GM21786 (cell line): ENCODE measurements around the gene RPRD1A.
"Not testable (repeated sequence)": the region's sequence is repeated elsewhere in the genome, so short reads cannot be mapped to it uniquely, and the experiment has no call there.

Experiments used
- ATAC-seq: cut with Tn5 transposase; IDR thresholded peaks from one replicate; pipeline ENCODE4 v1.9.1; 2021; ENCODE audit not compliant: unreplicated experiment

RPRD1A gene

GRCh38 chr18:36078751-36079529 is 11.6 kb upstream of the RPRD1A start:
- ATAC-seq: no peak

GRCh38 chr18:36077764-36078163 is 10.4 kb upstream of the RPRD1A start:
- ATAC-seq: not testable (repeated sequence)

- ATAC-seq: peak; percentile 90
These were observed 8.7 kb upstream of the RPRD1A start for GRCh38 chr18:36075862-36076587.

- ATAC-seq: no peak
These were observed 7.1 kb upstream of the RPRD1A start for GRCh38 chr18:36074435-36074834.

DNA sequence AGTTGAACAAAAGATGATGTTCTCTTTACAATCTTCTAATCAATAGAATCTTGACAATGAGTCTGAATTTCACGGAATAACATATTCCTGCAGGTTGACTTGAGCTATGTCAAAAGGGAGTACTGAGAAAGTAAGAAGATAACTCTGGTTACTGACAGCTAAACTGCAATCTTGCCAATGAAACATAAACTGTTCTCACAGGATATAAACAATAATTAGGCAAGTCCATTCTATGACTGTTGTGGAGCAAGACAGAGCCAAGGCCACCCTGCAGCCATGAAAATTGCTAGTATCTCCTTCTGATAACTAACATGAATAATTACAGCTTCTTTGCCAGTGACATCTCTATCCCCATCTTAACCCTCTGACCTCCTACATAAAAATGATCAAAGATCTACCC is 6.3 kb upstream of the RPRD1A start:
- no peak for ATAC-seq

GRCh38 chr18:36072406-36072805 is 5.0 kb upstream of the RPRD1A start:
- not testable (repeated sequence) for ATAC-seq

DNA sequence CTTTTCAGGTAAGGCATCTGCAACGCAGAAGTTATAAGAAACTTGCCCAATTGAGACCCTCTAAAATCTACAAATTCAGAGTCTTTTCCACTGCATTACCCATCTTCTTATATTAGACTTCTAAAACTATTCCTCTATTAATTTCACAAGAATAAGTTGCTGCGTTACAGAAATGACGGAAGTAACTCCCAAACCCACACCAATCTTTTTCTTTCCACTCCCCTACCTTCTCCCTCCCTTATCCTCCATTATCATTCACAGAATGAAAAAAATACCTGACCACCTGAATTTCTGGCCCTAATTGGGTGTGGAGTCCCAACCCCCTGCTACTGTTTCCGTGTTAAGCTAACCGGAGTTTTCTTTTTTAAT is 689 bp downstream of the RPRD1A start:
- no peak for ATAC-seq

GRCh38 chr18:36066001-36066400 is 1.4 kb downstream of the RPRD1A start:
- no peak for ATAC-seq

DNA sequence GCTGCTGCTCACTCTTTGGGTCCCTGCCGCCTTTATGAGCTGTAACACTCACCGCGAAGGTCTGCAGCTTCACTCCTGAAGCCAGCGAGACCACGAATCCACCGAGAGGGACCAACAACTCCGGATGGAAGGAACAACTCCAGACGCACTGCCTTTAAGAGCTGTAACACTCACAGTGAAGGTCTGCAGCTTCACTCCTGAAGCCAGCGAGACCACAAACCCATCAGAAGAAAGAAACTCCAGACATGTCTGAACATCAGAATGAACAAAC is 2.6 kb downstream of the RPRD1A start:
- ATAC-seq: not testable (repeated sequence)

DNA sequence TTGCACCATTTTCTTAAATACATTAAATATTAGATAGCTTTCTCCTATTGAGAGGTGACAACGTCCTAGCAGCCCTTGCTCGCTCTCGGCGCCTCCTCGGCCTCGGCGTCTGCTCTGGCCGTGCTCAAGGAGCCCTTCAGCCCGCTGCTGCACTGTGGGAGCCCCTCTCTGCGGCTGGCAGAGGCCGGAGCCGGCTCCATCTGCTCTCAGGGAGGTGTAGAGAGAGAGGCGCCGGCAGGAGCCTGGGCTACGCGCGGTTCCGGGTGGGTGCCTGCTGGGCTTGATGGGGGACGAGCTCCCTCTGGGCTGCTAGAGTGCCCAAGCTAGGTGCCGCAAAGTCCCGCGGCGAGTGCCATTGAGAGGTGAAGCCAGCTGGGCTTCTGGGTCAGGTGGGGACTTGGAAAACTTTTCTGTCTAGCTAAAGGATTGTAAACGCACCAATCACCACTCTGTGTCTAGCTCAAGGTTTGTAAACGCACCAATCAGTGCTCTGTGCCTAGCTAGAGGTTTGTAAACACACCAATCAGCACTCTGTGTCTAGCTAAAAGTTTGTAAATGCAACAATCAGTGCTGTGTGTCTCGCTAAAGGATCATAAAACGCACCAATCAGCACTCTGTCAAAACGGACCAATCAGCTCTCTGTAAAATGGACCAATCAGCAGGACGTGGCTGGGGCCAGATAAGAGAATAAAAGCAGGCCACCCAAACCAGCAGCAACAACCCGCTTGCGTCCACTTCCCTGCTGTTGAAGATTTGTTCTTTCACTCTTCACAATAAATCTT is 3.1 kb downstream of the RPRD1A start:
- ATAC-seq: no peak

- ATAC-seq: no peak
These were observed 8.7 kb downstream of the RPRD1A start for GRCh38 chr18:36058674-36059073.

- no peak for ATAC-seq
These were observed 15.6 kb downstream of the RPRD1A start for GRCh38 chr18:36051760-36052159.

DNA sequence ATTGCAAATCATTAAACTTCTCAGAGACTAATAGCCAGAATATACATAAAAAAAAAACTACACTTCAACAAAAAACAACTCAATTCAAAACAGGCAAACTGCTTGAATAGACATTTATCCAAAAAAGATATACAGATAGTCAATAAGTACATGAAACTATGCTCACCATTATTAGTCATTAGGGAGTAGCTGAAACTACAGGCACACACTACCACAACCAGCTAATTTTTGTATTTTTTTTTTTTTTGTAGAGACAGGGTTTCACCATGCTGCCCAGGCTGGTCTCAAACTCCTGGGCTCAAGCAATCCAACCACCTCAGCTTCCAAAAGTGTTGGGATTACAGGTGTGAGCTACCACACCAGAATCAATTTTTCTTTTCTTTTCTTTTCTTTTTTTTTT is 16.9 kb downstream of the RPRD1A start:
- ATAC-seq: no peak

DNA sequence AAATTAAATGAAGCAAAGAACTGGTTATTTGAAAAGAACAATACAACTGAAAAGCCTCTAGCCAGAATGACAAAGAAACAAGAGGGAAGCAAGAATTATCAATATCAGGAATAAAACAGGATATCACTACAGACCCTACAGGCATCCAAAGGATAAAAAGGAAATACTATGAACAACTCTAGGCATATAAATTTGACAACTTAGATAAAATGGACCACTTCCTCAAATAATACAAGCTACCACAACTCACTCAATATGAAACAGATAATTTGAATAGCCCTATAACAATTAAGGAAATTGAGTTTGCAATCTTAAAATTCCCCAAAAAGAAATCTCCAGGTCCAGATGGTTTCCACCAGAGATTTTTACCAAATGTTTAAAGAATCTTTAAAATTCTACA is 19.8 kb downstream of the RPRD1A start:
- ATAC-seq: no peak

- no peak for ATAC-seq
These were observed 20.5 kb downstream of the RPRD1A start for GRCh38 chr18:36046898-36047297.

DNA sequence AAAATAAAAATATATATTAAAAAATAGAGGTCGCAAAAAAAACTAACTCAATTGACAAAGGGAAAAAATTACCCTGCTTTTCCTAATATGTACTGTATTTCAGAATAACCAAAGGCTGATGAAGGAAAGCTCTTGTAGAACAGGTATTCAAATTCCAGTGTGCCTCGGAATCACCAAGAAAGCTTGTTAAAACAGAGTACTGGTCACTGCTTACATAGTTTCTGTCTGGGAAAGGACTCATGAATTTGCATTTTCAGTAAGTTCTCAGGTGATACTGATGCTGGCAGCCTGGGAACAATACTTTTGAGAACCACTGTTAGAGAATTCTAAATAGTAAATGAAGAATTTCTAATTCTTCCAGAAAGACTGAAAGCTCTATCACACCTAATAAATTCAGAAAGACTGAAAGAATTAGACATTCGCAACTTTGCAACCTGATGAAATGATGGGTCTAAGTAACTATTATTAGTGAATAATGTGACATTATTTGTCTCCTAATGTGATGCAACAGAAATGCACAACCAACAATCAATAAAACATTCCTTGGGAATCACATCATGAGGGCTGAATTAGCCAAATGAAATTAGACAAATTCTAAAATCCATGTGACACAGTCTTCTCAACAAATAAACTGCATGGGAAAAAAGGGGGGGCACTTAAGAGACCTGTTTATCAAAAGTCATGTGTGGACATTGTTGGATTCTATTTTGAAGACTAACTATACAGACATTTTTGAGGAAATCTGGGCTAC is 21.9 kb downstream of the RPRD1A start:
- ATAC-seq: no peak

- no peak for ATAC-seq
These were observed 24.2 kb downstream of the RPRD1A start for GRCh38 chr18:36043153-36043552.

DNA sequence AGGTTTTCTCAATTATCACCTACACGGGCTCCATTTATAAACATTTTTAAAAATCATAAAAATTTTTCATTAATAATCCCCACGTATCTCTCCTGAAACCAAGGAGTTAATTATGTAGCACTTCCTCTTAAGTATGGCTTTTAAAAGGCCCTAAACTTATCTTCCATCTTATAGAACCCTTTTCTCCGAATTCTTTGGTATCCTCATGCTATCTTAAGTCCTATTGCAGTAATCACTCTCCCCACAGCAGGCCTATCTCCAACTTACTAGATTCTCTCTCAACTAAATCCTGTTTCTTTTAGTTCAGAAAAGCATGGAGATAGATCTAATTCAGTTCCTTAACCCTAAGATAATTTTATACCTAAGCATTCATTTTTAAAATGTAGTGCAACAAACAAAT is 26.2 kb downstream of the RPRD1A start:
- no peak for ATAC-seq

DNA sequence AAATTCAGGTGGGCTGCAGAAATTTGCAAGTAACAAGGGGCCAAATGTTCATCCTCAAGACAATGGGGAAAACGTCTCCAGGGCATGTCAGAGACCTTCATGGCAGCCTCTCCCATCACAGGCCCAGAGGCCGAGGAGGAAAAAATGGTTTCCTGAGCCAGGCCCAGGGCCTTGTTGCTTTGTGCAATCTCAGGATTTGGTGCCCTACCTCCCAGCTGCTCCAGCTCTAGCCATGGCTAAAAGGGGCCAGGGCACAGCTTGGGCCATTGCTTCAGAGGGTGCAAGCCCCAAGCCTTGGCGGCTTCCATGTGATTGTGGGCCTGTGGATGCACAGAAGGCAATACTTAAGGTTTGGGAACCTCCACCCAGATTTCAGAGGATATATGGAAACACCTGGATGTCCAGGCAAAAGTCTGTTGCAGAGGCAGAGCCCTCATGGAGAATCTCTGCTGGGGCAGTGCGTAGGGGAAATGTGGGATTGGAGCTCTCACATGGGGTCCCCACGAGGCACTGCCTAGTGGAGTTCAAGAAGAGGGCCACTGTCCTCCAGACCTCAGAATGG is 29.2 kb downstream of the RPRD1A start:
- no peak for ATAC-seq

DNA sequence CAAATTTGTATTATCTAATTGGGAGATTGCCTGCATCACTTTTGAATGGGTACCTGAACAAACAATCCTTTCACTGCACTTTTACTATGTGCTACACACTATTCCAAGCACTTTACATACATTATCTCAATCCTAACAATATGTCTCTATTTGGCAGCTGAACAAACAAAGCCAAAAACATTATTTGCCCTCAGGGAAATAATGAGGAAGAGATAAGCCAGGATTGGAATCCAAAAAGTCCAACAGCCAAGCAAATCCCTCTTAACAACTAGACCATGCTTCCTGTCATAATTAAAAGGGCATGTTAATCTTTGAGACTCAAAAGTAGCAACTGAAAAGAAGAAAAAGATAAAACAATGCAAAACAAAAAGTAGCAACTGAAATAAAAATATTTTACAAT is 32.1 kb downstream of the RPRD1A start:
- no peak for ATAC-seq

DNA sequence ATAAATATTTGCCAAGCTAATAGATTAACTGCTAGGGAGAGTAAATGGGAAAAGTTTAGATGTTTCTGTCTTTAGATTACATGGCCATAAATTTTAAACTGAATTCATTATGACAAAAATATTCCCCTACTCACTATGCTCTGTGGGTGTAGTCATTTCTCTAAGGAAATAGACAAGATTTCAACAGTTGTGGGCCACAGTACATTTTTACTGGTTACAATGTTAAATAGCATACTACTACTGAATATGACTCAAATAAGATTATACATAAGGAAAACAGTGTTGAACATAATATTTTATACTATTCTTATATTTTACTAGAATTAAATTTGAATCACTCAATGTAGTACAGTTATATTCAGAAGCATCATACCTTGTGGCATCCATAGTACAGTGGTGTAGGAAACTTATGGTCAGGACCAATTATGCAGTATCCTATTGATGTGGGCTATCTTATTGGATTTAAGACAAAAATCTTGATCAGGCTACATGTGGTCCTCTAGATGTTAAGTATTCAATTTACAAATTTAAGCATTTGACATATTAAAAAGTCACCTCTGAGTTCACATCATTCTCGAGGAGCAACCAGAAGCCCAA is 33.0 kb downstream of the RPRD1A start:
- no peak for ATAC-seq
